AG04450 (cell line): ENCODE results near the gene OR4C5. TPM values are rescaled to one million over a fixed set of nuclear protein-coding genes. Genes with fewer than 3 reads are reported as not detected.
"Not testable (repeated sequence)": the region's sequence is repeated elsewhere in the genome, so short reads cannot be mapped to it uniquely, and the experiment has no call there.

Experiments used
- CTCF ChIA-PET: fragments of 300-600, 350-600 bp; formaldehyde crosslinking; extraction: SDS; loops from one replicate; lab custom pipeline; 2022; ENCODE audit warnings: antibody characterized with exemption, inconsistent platforms; lab: Charles Lee
- POLR2A ChIA-PET: fragments of 350-600 bp; formaldehyde crosslinking; extraction: SDS; loops from one replicate; lab custom pipeline; 2021; ENCODE audit warnings: antibody characterized with exemption, inconsistent platforms; lab: Yijun Ruan, JAX
- DNase-seq: peaks from one replicate; pipeline ENCODE4 v3.0.0-alpha.2; 2011; ENCODE audit warnings: low read depth, low spot score
- H3K27ac ChIP-seq: one replicate; pipeline ENCODE4 v1.5.1; 2012; ENCODE audit warnings: low read depth, low read length, control low read depth
- H3K27me3 ChIP-seq: one replicate; pipeline ENCODE4 v1.6.0; 2012; ENCODE audit warnings: low read length; ENCODE audit not compliant: control insufficient read depth, insufficient read depth
- H3K4me3 ChIP-seq: 2 replicates; pipeline ENCODE4 v1.5.1; 2011; ENCODE audit warnings: mild to moderate bottlenecking, low read depth, low read length, control low read depth
- H3K9me3 ChIP-seq: 2 replicates; pipeline ENCODE4 v1.5.1; 2012; ENCODE audit warnings: low read length; ENCODE audit not compliant: control insufficient read depth, insufficient read depth
- polyA minus RNA-seq: library from RNA; depleted of rRNA, polyadenylated mRNA; stranded (reverse); fragments of >200 nt; gene quantifications from 2 replicates; pipeline ENCODE4 v1.2.3, GENCODE V29; 2011; rRNA and poly(A)+ RNA removed
- polyA plus RNA-seq: library from polyadenylated mRNA; depleted of rRNA; stranded (reverse); fragments of >200 nt; gene quantifications from 2 replicates; pipeline ENCODE4 v1.2.3, GENCODE V29; 2011; rRNA removed
- TF ChIP-seq, protein P1 (sequence below): IDR thresholded peaks from 2 replicates; pipeline ENCODE4 v1.5.1; 2011; ENCODE audit warnings: low read depth, low read length, control low read depth, inconsistent platforms

OR4C5 gene
- polyA plus RNA-seq, result not detected in 2 replicates
- polyA minus RNA-seq, result not detected in 2 replicates

DNA sequence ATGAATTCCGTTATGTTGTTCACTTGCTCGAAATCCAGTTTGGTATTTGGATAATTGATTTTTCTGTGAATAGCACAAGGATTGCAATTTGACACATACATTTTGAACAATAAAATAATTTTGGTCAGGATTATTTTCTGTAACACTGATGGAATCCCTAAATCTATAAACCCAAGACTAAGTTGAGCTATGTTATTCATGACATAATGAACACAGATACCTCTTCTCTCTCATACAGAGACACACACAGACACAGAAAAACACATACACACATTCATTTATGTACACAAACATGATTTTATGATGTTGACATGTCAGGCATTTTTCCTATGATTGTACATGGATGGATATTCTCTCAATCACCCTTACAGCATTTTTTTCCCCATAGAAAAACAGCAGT is at the start of gene OR4C5:
Gene OR4C5 (minus strand): TSS at position 101 of the 400 bp plus-strand sequence. CDS start 0 bp downstream, at position 101.
- H3K27ac ChIP-seq, result no peak within 1 kb of the TSS
- CTCF ChIA-PET, result no interaction called here
- H3K9me3 ChIP-seq, result peaks cover 12% of the 10 kb centered on the region; the same call in 1 of the 2 replicates
- H3K27me3 ChIP-seq, result no peaks in the 10 kb centered on the region
- DNase-seq, result no peak
- no peak within 1 kb of the TSS for H3K4me3 ChIP-seq
- POLR2A ChIA-PET, result no interaction called here
- TF ChIP-seq, protein P1, sequence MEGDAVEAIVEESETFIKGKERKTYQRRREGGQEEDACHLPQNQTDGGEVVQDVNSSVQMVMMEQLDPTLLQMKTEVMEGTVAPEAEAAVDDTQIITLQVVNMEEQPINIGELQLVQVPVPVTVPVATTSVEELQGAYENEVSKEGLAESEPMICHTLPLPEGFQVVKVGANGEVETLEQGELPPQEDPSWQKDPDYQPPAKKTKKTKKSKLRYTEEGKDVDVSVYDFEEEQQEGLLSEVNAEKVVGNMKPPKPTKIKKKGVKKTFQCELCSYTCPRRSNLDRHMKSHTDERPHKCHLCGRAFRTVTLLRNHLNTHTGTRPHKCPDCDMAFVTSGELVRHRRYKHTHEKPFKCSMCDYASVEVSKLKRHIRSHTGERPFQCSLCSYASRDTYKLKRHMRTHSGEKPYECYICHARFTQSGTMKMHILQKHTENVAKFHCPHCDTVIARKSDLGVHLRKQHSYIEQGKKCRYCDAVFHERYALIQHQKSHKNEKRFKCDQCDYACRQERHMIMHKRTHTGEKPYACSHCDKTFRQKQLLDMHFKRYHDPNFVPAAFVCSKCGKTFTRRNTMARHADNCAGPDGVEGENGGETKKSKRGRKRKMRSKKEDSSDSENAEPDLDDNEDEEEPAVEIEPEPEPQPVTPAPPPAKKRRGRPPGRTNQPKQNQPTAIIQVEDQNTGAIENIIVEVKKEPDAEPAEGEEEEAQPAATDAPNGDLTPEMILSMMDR, result no peak

DNA sequence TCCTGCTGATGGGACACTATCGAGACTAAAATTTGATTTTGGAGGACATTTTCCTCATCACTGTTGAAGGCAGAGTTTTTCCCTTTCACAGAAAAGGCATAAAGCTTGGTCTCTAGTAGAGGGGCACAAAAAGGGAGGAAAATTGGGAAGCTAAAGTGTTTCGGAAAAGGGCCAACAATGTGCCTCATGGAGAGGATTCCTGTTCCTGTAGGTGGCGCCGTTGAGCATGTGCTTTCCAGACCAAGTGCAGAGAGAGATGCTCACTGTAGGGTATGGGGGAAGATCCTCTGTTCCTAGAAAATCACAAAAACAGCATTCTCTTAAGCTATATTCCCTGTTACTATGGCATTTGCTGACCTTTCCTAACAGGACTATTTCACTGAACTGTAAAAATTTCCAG is 18.4 kb upstream of the OR4C5 start:
- H3K9me3 ChIP-seq, result no peaks in the 10 kb centered on the region
- DNase-seq, result no peak
- TF ChIP-seq, protein P1, result no peak
- POLR2A ChIA-PET, result no interaction called here
- H3K27ac ChIP-seq, result no peak overlapping the region
- CTCF ChIA-PET, result no interaction called here
- no peaks in the 10 kb centered on the region for H3K27me3 ChIP-seq
- H3K4me3 ChIP-seq, result no peak overlapping the region

DNA sequence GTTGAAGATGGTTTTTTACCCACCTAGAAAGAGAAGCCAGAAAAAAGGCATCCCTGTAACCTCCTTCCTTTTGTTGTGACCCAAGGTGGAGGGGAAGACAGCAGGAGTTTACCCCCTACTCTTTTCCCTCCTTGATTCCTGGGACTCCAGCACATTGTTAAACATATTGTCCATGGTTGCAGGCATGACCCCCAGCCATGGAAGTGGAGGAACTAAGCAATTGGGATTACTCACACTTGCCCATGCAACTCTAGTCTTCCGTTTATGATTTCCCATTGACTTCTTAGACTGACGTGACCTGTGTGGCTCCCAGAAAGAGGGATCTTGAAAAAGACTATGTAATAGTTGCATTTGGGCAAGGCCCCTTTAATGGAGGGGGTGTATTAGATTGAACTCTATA is 17.9 kb upstream of the OR4C5 start:
- H3K4me3 ChIP-seq, H3K9me3 ChIP-seq, DNase-seq, H3K27me3 ChIP-seq, H3K27ac ChIP-seq, CTCF ChIA-PET, POLR2A ChIA-PET: not testable (repeated sequence)

DNA sequence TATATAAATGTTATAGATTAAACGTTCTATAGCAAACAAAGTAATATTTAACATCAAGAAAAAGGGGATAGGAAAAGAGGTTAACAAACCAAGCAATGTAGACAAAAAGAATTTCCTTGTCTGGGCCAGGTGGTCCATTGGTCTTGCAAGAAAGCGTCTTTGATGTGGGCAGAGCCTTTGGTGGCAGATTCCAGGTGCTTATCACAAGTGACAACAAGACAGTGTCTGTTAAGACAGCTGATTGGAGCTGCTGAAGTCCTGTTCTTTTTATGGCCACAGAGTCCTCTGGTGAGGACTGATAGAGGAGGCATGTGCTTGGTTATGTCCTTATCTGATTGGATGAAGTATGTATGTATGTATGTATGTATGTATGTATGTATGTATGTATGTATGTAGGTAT is 5.0 kb downstream of the OR4C5 start:
- CTCF ChIA-PET, DNase-seq, POLR2A ChIA-PET, H3K27me3 ChIP-seq, H3K4me3 ChIP-seq, H3K27ac ChIP-seq: not testable (repeated sequence)
- H3K9me3 ChIP-seq, result peaks cover 18% of the 10 kb centered on the region; the same call in 1 of the 2 replicates

DNA sequence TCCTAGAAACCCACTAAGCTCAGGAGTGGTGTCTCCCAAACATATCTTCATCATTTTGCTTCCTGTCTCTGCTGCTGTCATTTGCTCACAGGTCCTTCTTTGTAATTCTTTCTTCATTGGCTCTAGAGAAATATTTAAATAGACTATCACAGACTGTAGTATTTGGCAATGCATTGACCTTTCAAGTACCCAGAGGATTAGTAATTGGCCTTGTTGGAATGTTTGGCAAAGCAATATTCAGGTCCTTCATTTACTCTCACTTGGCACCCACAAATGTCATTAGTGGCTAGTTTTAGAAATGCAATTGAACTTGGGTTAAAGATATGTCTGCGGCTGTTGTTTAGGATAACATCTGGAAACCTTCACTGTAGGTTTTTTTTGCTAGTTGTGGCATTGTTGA is 11.6 kb downstream of the OR4C5 start:
- TF ChIP-seq, protein P1, result no peak
- Histone ChIP-seq H3K4me3 (no peak overlapping the region), H3K27ac (no peak overlapping the region), H3K27me3 (no peaks in the 10 kb centered on the region), H3K9me3 (peaks cover 13% of the 10 kb centered on the region)
- POLR2A ChIA-PET, result no interaction called here
- DNase-seq, result no peak
- CTCF ChIA-PET, result no interaction called here

DNA sequence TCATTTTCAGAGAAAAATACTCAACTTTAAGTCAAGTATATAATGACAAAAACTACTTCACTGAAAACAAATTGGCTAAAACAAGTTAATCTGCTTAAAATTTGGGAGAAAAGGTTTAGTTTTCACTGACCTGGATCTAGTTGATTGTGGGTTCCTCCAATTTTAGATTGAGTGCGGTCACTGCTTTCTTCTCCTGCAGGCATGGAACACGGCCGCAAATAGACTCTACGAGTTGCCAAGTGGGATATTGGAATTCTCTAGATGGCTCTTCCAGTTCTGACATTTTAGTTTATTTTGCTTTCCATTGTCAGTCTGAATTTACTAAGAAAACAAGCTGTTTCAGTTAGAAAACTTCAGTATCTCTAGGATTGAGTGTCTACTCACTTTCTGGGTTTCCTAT is 12.3 kb downstream of the OR4C5 start:
- ChIA-PET POLR2A (no interaction called here), CTCF (no interaction called here)
- TF ChIP-seq, protein P1, result no peak
- Histone ChIP-seq H3K4me3 (no peak overlapping the region), H3K27me3 (no peaks in the 10 kb centered on the region), H3K9me3 (peaks cover 13% of the 10 kb centered on the region), H3K27ac (no peak overlapping the region)
- no peak for DNase-seq

DNA sequence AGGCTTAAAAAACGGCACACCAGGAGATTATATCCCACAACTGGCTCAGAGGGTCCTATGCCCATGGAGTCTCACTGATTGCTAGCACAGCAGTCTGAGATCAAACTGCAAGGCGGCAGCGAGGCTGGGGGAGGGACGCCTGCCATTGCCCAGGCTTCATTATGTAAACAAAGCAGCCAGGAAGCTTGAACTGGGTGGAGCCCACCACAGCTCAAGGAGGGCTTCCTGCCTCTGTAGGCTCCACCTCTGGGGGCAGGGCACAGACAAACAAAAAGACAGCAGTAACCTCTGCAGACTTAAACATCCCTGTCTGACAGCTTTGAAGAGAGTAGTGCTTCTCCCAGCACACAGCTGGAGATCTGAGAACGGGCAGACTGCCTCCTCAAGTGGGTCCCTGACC is 20.0 kb downstream of the OR4C5 start:
- not testable (repeated sequence) for DNase-seq

DNA sequence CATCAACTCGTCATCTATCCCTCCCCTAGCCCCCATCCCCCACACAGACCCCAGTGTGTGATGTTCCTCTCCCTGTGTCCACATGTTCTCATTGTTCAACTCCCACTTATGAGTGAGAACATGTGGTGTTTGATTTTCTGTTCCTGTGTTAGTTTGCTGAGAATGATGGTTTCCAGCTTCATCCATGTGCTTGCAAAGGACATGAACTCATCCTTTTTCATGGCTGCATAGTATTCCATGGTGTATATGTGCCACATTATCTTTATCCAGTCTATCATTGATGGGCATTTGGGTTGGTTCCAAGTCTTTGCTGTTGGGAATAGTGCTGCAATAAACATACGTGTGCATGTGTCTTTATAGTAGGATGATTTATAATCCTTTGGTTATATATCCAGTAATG is 23.8 kb downstream of the OR4C5 start:
- POLR2A ChIA-PET, DNase-seq, CTCF ChIA-PET, H3K27me3 ChIP-seq, H3K4me3 ChIP-seq, H3K27ac ChIP-seq: not testable (repeated sequence)
- H3K9me3 ChIP-seq, result peaks cover 20% of the 10 kb centered on the region; the same call in 1 of the 2 replicates

More for the DNA sequence above, 20.0 kb downstream of the OR4C5 start:
- H3K9me3 ChIP-seq, result peaks cover 12% of the 10 kb centered on the region; the same call in 1 of the 2 replicates
- POLR2A ChIA-PET, CTCF ChIA-PET, H3K27me3 ChIP-seq, H3K27ac ChIP-seq, H3K4me3 ChIP-seq: not testable (repeated sequence)
